GM12878 (cell line): ENCODE results near the gene XIRP1.

Experiments used
- CBX5 ChIP-seq: sonication (generic); IDR thresholded peaks from 2 replicates; pipeline ENCODE4 v1.6.1; 2016; ENCODE audit warnings: low read depth, moderate library complexity, mild to moderate bottlenecking, inconsistent platforms
- CTCF ChIP-seq, 3 experiments: IDR thresholded peaks in 2 of 3; conservative IDR thresholded peaks in 1 of 3; 2 replicates each; pipeline ENCODE4 v1.5.1; 2011; ENCODE audit warnings: low read depth in 3 of 3, low read length in 3 of 3, mild to moderate bottlenecking in 3 of 3, control low read depth in 2 of 3, moderate library complexity in 2 of 3, inconsistent platforms in 1 of 3, mixed read lengths in 1 of 3; ENCODE audit not compliant: control insufficient read depth in 2 of 3, insufficient read depth in 1 of 3; ENCODE audit errors: extremely low read depth in 1 of 3
- E2F4 ChIP-seq: IDR thresholded peaks from 2 replicates; pipeline ENCODE4 v1.6.1; 2012; ENCODE audit warnings: low read depth, low read length, improper control_type of control experiment
- ETV6 ChIP-seq, 2 experiments: fragments of 450-650 bp in 1 of 2; IDR thresholded peaks in 1 of 2; conservative IDR thresholded peaks in 1 of 2; 2 replicates each; pipeline ENCODE4 v1.6.1; 2014; ENCODE audit warnings: antibody characterized with exemption in 1 of 2, borderline replicate concordance in 1 of 2, low read depth in 1 of 2, mild to moderate bottlenecking in 1 of 2, moderate library complexity in 1 of 2
- EZH2 ChIP-seq: IDR thresholded peaks from 2 replicates; pipeline ENCODE4 v1.6.1; 2012; ENCODE audit warnings: low read depth, mild to moderate bottlenecking, control low read depth, inconsistent platforms, low read length, borderline replicate concordance; ENCODE audit not compliant: control insufficient read depth
- POLR2A ChIP-seq: IDR thresholded peaks from 2 replicates; pipeline ENCODE4 v1.6.1; 2011; ENCODE audit warnings: low read depth, mild to moderate bottlenecking, low read length
- RCOR1 ChIP-seq: conservative IDR thresholded peaks from 2 replicates; pipeline ENCODE4 v1.6.1; 2012; ENCODE audit warnings: low read depth, low read length, improper control_type of control experiment
- REST ChIP-seq: IDR thresholded peaks from 2 replicates; pipeline ENCODE4 v1.6.1; 2012; ENCODE audit warnings: mild to moderate bottlenecking, low read depth, low read length
- SUPT20H ChIP-seq: IDR thresholded peaks from 2 replicates; pipeline ENCODE4 v1.6.1; 2011; ENCODE audit warnings: low read depth, mild to moderate bottlenecking, low read length, moderate library complexity, borderline replicate concordance; ENCODE audit not compliant: control insufficient read depth

- TF ChIP-seq CTCF (IDR thresholded peaks at IDR 0.05 in 2 of 3, conservative IDR thresholded peaks at IDR 0.05 in 1 of 3; ENCODE audit: control insufficient read depth in 2 of 3, extremely low read depth in 1 of 3, insufficient read depth in 1 of 3, low read depth in 3 of 3, low read length in 3 of 3) (no peak), EZH2 (no peak), POLR2A (no peak), REST (no peak), SUPT20H (no peak), CBX5 (no peak), RCOR1 (no peak), ETV6 (conservative IDR thresholded peaks at IDR 0.05 in 1 of 2, IDR thresholded peaks at IDR 0.05 in 1 of 2; ENCODE audit: borderline replicate concordance in 1 of 2, low read depth in 1 of 2) (no peak), E2F4 (no peak)
Observed at GRCh38 chr3:39212665-39213064, 20.3 kb upstream of the XIRP1 start.
